ENCODE results near the gene BORCS8.

Gene BORCS8

DNA sequence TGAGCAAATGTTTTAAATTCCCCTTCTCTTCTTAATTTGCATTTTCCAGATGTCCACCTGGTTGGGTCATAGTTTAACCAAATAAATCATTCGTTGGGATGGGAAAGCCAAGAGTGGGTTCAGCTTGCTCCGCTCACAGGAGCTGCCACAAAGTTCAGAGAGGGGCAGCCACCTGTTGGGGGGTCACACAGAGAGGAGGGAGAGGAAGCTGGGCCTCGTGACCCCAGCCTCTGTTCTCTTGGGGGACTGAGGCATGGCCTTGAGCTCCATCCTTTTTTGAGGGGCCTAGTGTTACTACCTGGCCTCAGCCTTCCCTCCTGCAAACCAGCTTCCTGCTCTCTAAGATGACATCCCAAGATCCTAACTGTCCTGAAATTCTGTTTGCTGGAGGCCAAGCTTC, 24.3 kb downstream of the BORCS8 start:
- peaks cover 22% of the 10 kb centered on the region for H3K36me3 ChIP-seq
- TF ChIP-seq, protein P1, sequence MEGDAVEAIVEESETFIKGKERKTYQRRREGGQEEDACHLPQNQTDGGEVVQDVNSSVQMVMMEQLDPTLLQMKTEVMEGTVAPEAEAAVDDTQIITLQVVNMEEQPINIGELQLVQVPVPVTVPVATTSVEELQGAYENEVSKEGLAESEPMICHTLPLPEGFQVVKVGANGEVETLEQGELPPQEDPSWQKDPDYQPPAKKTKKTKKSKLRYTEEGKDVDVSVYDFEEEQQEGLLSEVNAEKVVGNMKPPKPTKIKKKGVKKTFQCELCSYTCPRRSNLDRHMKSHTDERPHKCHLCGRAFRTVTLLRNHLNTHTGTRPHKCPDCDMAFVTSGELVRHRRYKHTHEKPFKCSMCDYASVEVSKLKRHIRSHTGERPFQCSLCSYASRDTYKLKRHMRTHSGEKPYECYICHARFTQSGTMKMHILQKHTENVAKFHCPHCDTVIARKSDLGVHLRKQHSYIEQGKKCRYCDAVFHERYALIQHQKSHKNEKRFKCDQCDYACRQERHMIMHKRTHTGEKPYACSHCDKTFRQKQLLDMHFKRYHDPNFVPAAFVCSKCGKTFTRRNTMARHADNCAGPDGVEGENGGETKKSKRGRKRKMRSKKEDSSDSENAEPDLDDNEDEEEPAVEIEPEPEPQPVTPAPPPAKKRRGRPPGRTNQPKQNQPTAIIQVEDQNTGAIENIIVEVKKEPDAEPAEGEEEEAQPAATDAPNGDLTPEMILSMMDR (IDR thresholded peaks at IDR 0.05): no peak
- H3K27ac ChIP-seq: no peak overlapping the region
- H3K27me3 ChIP-seq: no peaks in the 10 kb centered on the region
- H3K4me3 ChIP-seq (ENCODE audit: low read depth in 1 of 2, low read length in 1 of 2): no peak overlapping the region
- no peaks in the 10 kb centered on the region for H3K9me3 ChIP-seq
- H3K4me1 ChIP-seq (ENCODE audit: control insufficient read depth in 1 of 2, insufficient read depth in 1 of 2, low read depth in 1 of 2, low read length in 1 of 2): peaks cover 30 to 32% of the 10 kb centered on the region in 2 experiments

DNA sequence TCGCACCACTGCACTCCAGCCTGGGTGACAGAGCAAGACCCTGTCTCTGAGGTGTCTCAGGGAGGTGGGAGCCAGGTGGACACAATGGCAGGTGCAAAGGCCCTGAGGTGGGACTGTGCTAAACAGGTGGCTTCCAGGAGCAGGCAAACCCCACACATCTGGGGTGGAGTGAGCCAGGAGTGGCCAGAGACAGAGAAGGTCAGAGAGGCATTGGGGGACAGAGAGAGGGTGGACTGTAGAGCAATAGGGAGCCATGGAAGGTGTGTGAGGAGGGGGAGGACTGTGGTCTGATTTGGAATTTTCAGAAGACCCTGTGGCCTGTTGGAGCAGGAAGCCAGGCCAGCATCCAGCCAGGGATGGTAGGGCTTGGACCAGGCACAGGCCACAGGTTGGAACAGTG, 26.6 kb downstream of the BORCS8 start:
- Histone ChIP-seq H3K36me3 (peaks cover 22% of the 10 kb centered on the region), H3K9me3 (no peaks in the 10 kb centered on the region), H3K4me3 (ENCODE audit: low read depth in 1 of 2, low read length in 1 of 2) (no peak overlapping the region), H3K4me1 (ENCODE audit: control insufficient read depth in 1 of 2, insufficient read depth in 1 of 2, low read depth in 1 of 2, low read length in 1 of 2) (peaks cover 9 to 10% of the 10 kb centered on the region in 2 experiments), H3K27me3 (no peaks in the 10 kb centered on the region), H3K27ac (no peak overlapping the region)
- TF ChIP-seq, protein P1 (IDR thresholded peaks at IDR 0.05): no peak

DNA sequence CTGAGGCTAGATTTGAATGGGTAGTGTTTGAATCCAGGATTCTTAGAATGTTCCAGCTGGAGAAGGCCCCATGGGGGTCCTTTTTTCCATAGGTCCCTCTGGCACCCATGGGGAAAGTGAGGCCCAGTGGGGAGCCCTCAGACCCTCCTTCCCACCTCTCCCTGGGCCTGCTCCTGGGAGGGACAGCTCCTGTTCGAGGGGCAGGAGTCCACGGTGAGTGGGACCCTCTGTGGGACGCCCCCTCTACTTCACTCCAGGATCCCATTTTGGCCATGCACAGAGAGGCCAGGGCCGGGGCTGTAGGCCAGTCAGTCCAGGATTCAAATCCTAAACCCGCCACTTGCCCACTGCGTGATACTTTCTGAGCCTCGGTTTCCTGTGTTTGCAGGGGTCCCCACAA, 29.5 kb downstream of the BORCS8 start:
- TF ChIP-seq, protein P1 (IDR thresholded peaks at IDR 0.05): no peak
- Histone ChIP-seq H3K27ac (no peak overlapping the region), H3K4me1 (ENCODE audit: control insufficient read depth in 1 of 2, insufficient read depth in 1 of 2, low read depth in 1 of 2, low read length in 1 of 2) (no peaks in the 10 kb centered on the region), H3K9me3 (no peaks in the 10 kb centered on the region), H3K27me3 (no peaks in the 10 kb centered on the region), H3K4me3 (ENCODE audit: low read depth in 1 of 2, low read length in 1 of 2) (no peak overlapping the region), H3K36me3 (peaks cover 18% of the 10 kb centered on the region)

DNA sequence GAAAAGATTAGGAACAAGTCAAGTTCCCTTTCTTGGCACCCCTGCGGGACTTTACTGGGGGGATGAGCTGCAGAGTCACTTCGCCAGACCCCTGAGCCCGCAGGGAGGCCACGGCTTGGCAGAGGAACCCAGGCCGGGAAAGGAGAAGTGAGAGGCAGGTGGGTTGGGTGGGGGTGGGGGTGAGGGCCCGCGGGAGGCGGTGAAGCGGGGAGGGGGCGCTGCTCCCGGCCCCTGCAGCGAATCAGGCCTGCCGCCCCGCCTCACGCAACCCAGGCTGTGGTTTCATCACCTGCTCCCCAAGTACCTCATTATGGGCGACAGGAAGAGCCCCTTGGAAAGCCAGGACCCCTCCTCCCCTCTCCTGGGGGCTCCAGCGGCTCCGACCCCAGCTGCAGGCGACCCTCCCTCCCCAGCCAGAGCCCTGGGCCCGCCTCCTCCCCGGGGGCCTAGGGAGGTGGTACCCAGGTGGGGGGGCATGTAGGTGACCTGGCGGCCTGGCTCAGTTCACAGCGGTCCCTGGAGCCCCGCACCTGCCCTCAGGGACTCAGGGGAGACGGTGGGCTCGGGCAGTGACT, 31.4 kb downstream of the BORCS8 start:
- no peaks in the 10 kb centered on the region for H3K27me3 ChIP-seq
- H3K27ac ChIP-seq: no peak overlapping the region
- peaks cover 27% of the 10 kb centered on the region for H3K36me3 ChIP-seq
- H3K4me1 ChIP-seq (ENCODE audit: control insufficient read depth in 1 of 2, insufficient read depth in 1 of 2, low read depth in 1 of 2, low read length in 1 of 2): no peaks in the 10 kb centered on the region
- TF ChIP-seq, protein P1 (IDR thresholded peaks at IDR 0.05): no peak
- H3K4me3 ChIP-seq (ENCODE audit: low read depth in 1 of 2, low read length in 1 of 2): no peak overlapping the region
- H3K9me3 ChIP-seq: no peaks in the 10 kb centered on the region

DNA sequence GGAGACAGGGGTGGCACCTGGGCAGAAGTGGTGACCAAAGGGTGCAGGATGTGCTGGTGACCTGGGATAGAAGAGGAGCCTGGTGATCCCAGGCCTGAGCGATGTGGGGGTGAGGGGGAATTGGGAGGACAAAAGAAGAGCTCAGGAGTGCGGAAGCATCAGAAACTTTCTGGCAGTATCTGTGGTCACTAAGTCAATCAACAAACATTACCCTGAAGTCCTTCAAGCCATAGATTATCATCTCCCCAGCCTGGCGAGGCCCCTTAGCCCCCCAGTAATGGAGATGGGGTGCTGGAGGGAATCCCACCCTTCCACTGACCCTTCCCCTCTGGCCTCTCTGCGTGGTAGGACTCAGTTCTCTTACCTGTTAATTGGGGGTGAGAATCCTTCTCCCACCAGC, 32.4 kb downstream of the BORCS8 start:
- TF ChIP-seq, protein P1 (IDR thresholded peaks at IDR 0.05): no peak
- Histone ChIP-seq H3K27me3 (no peaks in the 10 kb centered on the region), H3K4me3 (ENCODE audit: low read depth in 1 of 2, low read length in 1 of 2) (no peak overlapping the region), H3K9me3 (no peaks in the 10 kb centered on the region), H3K36me3 (peaks cover 22% of the 10 kb centered on the region), H3K4me1 (ENCODE audit: control insufficient read depth in 1 of 2, insufficient read depth in 1 of 2, low read depth in 1 of 2, low read length in 1 of 2) (no peaks in the 10 kb centered on the region), H3K27ac (no peak overlapping the region)

DNA sequence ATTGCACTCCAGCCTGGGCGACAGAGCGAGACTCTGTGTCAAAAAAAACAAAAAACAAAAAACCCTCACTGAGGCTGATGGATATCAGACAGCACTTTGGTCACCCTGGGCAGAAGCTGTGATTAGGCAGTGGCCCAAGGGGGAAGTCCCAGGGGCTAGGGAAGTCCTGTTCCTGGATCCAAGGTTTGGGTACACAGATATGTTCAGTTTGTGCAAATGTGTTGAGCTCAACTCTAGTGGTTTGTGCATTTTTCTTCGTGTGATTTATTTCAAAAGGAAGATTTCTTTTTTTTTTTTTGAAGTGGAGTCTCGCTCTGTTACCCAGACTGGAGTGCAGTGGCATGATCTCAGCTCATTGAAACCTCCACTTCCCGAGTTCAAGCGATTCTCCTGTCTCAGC, 34.1 kb downstream of the BORCS8 start:
- Histone ChIP-seq H3K27me3 (no peaks in the 10 kb centered on the region), H3K4me3 (ENCODE audit: low read depth in 1 of 2, low read length in 1 of 2) (no peak overlapping the region), H3K4me1 (ENCODE audit: control insufficient read depth in 1 of 2, insufficient read depth in 1 of 2, low read depth in 1 of 2, low read length in 1 of 2) (no peaks in the 10 kb centered on the region), H3K9me3 (no peaks in the 10 kb centered on the region), H3K36me3 (peaks cover 27% of the 10 kb centered on the region), H3K27ac (no peak overlapping the region)
- TF ChIP-seq, protein P1 (IDR thresholded peaks at IDR 0.05): no peak
